Kidney (tissue), 14 donors: ENCODE measurements around the gene CAMK1D. TPM values are rescaled to one million over a fixed set of nuclear protein-coding genes. Genes with fewer than 3 reads are reported as not detected.

ENCODE experiments used
- DNase-seq, 5 donors: peaks; one replicate each; pipeline ENCODE4 v3.0.0-alpha.2; 2013 to 2020
- FAIRE-seq: peaks from 2 replicates; lab custom pipeline; 2012; peaks lifted over from hg19 to GRCh38; lab: Jason Lieb, UNC
- H3K27ac ChIP-seq, 2 donors: one replicate each; pipeline ENCODE4 v1.7.0; 2013; ENCODE audit warnings: low read depth in 2 of 2, low read length in 2 of 2, inconsistent platforms in 1 of 2
- H3K27me3 ChIP-seq: one replicate; pipeline ENCODE4 v1.7.1; 2013; ENCODE audit warnings: low read length, inconsistent platforms; ENCODE audit not compliant: control insufficient read depth, insufficient read depth
- H3K36me3 ChIP-seq, 3 donors: one replicate each; pipeline versions ENCODE4 v1.7.0 to v1.7.1; 2013; ENCODE audit warnings: low read length in 3 of 3, control low read depth in 1 of 3, inconsistent platforms in 1 of 3; ENCODE audit not compliant: insufficient read depth in 3 of 3, control insufficient read depth in 2 of 3
- H3K4me1 ChIP-seq, 3 donors: one replicate each; pipeline versions ENCODE4 v1.7.0 to v1.7.1; 2013; ENCODE audit warnings: low read length in 3 of 3, inconsistent platforms in 1 of 3, low read depth in 1 of 3; ENCODE audit not compliant: control insufficient read depth in 2 of 3, insufficient read depth in 2 of 3
- H3K4me3 ChIP-seq, 3 donors: one replicate each; pipeline versions ENCODE4 v1.7.0 to v1.8.1; 2013; ENCODE audit warnings: low read length in 3 of 3, control low read depth in 1 of 3, inconsistent platforms in 1 of 3
- H3K9ac ChIP-seq, 3 donors: one replicate each; pipeline versions ENCODE4 v1.7.0 to v1.7.1; 2013; ENCODE audit warnings: low read length in 3 of 3, control low read depth in 1 of 3, inconsistent platforms in 1 of 3
- H3K9me3 ChIP-seq, 3 donors: one replicate each; pipeline versions ENCODE4 v1.7.0 to v1.7.1; 2013; ENCODE audit warnings: low read length in 3 of 3, control low read depth in 1 of 3, inconsistent platforms in 1 of 3; ENCODE audit not compliant: control insufficient read depth in 2 of 3, insufficient read depth in 1 of 3
- intact Hi-C: fragments of 100-400 bp; cut with DNase I; formaldehyde crosslinking; loops from one replicate; pipeline ENCODE4 v1.11.1; 2022
- polyA plus RNA-seq: library from polyadenylated mRNA; stranded (reverse); fragments of 350-450 nt; fragmentation: Illumina TruSeq; extraction: RNeasy Lipid Tissue Mini Kit (QIAGEN cat#74804); gene quantifications from one replicate; pipeline ENCODE4 v1.2.3, GENCODE V29; 2014; ENCODE audit warnings: low read depth, low replicate concordance; ENCODE audit not compliant: insufficient read depth
- total RNA-seq: library from RNA; stranded (reverse); fragmentation: NEBNext Ultra II Directional; extraction: Animal tissue kit (Norgen Biotek cat#: 25700); gene quantifications from one replicate; pipeline ENCODE4 v1.2.1, GENCODE V29; 2021
- TF ChIP-seq, protein P1 (sequence below): IDR thresholded peaks from 3 replicates; pipeline ENCODE4 v1.5.1; 2012; ENCODE audit warnings: mild to moderate bottlenecking, moderate library complexity, borderline replicate concordance; ENCODE audit not compliant: insufficient read depth; ENCODE audit errors: extremely low read depth
- donor health status: control.
- donor health status: control.
- donor health status: control.
- donor health status: control.
- donor health status: control.
- donor health status: DM: yes; HTN: yes; CAD: no.
- donor health status: Normal renal cell carcinoma (clear cell type).

Gene CAMK1D
- total and polyA plus RNA-seq, 2 donors from 2014 or later, result 1.1 to 13.7 TPM

DNA sequence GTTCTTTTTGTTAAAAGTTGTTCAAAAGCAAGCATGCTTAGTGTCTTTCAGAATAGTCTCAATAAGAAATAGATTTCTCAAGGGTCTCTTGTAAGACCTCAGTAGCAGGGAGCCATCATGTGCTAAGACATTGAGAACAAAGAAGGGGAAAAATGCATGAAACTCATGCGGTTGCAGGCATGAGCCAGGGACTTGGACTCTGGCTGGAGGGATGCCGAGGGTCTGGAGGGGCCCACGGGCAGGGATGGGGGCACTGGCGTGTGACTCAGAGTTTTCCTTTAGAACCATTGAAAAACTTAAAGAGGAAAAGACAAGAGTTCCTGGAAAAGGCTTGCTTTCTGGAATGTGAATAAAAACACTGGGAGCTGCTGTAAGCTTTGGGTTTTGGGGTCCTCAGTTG is 398.8 kb downstream of the CAMK1D start:
- no peak for FAIRE-seq
- Histone ChIP-seq H3K27me3 (no peaks in the 10 kb centered on the region), H3K9ac (no peak overlapping the region), H3K27ac (no peak overlapping the region), H3K9me3 (no peaks in the 10 kb centered on the region), H3K36me3 (no peaks in the 10 kb centered on the region), H3K4me1 (no peaks in the 10 kb centered on the region), H3K4me3 (no peak overlapping the region)
- TF ChIP-seq, protein P1, sequence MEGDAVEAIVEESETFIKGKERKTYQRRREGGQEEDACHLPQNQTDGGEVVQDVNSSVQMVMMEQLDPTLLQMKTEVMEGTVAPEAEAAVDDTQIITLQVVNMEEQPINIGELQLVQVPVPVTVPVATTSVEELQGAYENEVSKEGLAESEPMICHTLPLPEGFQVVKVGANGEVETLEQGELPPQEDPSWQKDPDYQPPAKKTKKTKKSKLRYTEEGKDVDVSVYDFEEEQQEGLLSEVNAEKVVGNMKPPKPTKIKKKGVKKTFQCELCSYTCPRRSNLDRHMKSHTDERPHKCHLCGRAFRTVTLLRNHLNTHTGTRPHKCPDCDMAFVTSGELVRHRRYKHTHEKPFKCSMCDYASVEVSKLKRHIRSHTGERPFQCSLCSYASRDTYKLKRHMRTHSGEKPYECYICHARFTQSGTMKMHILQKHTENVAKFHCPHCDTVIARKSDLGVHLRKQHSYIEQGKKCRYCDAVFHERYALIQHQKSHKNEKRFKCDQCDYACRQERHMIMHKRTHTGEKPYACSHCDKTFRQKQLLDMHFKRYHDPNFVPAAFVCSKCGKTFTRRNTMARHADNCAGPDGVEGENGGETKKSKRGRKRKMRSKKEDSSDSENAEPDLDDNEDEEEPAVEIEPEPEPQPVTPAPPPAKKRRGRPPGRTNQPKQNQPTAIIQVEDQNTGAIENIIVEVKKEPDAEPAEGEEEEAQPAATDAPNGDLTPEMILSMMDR, result no peak
- intact Hi-C loops, result no loop called here
- DNase-seq, result no peak

DNA sequence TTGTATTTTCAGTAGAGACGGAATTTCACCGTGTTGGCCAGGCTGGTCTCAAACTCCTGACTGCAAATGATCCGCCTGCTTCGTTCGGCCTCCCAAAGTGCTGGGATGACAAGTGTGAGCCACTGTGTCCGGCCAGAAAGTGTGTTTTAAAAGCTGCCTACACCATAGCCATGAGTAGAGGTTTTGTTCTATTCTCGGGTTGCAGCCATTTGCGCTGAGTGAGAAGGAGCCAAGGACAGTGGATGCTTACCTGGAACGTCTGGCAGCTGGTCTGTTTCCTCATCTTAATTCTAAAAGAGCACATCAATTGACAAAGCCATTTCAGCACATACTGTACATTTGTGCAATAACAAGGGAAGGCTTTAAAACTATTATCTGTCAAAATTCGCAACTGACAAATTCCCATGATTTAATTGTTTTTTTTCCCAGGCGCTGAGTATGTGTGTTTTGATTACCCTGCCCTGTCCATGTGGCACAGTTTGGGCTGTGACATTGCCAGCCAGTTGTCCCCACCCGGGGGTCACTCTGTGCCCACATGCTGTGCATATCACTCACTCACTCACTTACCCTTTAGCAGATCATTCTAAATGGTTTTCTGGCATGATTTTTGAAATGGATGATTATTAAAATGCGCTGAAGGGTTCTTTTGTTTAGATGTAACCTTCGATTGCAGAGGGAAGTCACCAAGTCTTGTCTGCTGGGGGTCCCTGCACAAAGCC is 400.6 kb downstream of the CAMK1D start:
- intact Hi-C loops, result no loop called here
- TF ChIP-seq, protein P1, result no peak
- Histone ChIP-seq H3K9me3 (no peaks in the 10 kb centered on the region), H3K27ac (no peak overlapping the region), H3K27me3 (no peaks in the 10 kb centered on the region), H3K36me3 (no peaks in the 10 kb centered on the region), H3K4me1 (no peaks in the 10 kb centered on the region), H3K4me3 (no peak overlapping the region), H3K9ac (no peak overlapping the region)
- FAIRE-seq, result no peak
- no peak for DNase-seq

DNA sequence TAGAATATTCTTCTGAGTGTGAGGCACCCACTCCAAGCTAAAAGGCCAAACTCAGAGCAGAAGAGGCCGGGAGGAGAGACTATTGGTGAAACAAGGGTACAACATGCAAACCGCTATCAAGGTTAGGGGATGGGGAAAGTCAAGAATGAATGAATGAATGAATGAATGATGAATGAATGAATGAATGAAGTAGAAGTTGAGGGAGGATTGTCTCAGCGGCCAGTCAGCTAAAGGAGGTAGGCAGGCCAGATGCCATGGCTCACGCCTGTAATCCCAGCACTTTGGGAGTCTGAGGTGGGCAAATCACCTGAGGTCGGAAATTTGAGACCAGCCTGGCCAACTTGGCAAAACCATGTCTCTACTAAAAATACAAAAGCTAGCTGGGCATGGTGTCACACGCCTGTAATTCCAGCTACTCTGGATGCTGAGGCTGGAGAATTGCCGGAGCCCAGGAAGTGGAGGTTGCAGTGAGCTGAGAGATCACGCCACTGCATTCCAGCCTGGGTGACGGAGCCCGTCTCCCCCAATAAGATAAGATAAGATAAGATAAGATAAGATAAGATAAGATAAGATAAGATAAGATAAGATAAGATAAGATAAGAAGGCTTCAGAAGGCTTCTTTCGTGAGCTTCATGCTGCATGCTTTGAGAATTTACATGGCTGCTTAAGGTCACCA is 401.3 kb downstream of the CAMK1D start:
- Histone ChIP-seq H3K36me3 (no peaks in the 10 kb centered on the region), H3K9me3 (no peaks in the 10 kb centered on the region), H3K27me3 (no peaks in the 10 kb centered on the region), H3K27ac (no peak overlapping the region), H3K9ac (no peak overlapping the region), H3K4me1 (no peaks in the 10 kb centered on the region), H3K4me3 (no peak overlapping the region)
- FAIRE-seq (no peak), DNase-seq (no peak)
- intact Hi-C loops, result no loop called here
- TF ChIP-seq, protein P1, result no peak
